ENCODE data around the gene NOTUM.

NOTUM gene

GRCh38 chr17:81977211-81977808 is 16.3 kb upstream of the NOTUM start, which contains the start of gene ASPSCR1:
Gene ASPSCR1, plus strand, starts transcription at chr17:81977629. Its CDS starts 18 bp downstream, at chr17:81977647.
- DNase-seq, result peak; percentile 45 to 77

GRCh38 chr17:81976332-81977210 is 15.6 kb upstream of the NOTUM start:
- no peak for DNase-seq

- DNase-seq, result no peak
Measured at GRCh38 chr17:81973432-81973831, 12.4 kb upstream of the NOTUM start.

GRCh38 chr17:81968850-81969812 is 8.1 kb upstream of the NOTUM start:
- no peak for DNase-seq

GRCh38 chr17:81968396-81968745 is 7.4 kb upstream of the NOTUM start:
- no peak for DNase-seq

- no peak for DNase-seq
Measured at GRCh38 chr17:81967533-81968395, 6.8 kb upstream of the NOTUM start.

- no peak for DNase-seq
Measured at GRCh38 chr17:81967244-81967532, 6.2 kb upstream of the NOTUM start.

GRCh38 chr17:81966343-81967243 is 5.6 kb upstream of the NOTUM start:
- DNase-seq, result no peak

GRCh38 chr17:81964081-81964849 is 3.3 kb upstream of the NOTUM start:
- no peak for DNase-seq

- DNase-seq, result no peak
Measured at GRCh38 chr17:81962499-81963441, 1.8 kb upstream of the NOTUM start.

GRCh38 chr17:81961521-81962498 is 823 bp upstream of the NOTUM start:
- DNase-seq, result no peak

GRCh38 chr17:81960130-81960958 is 643 bp downstream of the NOTUM start:
- DNase-seq, result no peak

- DNase-seq, result peak in 1 of 2 experiments; percentile 8
Measured at GRCh38 chr17:81959362-81960129, 1.4 kb downstream of the NOTUM start.

GRCh38 chr17:81958633-81959342 is 2.2 kb downstream of the NOTUM start:
- no peak for DNase-seq

- DNase-seq, result no peak
Measured at GRCh38 chr17:81957691-81958432, 3.1 kb downstream of the NOTUM start.
